ENCODE results near the gene HDAC4.

HDAC4 gene

DNA sequence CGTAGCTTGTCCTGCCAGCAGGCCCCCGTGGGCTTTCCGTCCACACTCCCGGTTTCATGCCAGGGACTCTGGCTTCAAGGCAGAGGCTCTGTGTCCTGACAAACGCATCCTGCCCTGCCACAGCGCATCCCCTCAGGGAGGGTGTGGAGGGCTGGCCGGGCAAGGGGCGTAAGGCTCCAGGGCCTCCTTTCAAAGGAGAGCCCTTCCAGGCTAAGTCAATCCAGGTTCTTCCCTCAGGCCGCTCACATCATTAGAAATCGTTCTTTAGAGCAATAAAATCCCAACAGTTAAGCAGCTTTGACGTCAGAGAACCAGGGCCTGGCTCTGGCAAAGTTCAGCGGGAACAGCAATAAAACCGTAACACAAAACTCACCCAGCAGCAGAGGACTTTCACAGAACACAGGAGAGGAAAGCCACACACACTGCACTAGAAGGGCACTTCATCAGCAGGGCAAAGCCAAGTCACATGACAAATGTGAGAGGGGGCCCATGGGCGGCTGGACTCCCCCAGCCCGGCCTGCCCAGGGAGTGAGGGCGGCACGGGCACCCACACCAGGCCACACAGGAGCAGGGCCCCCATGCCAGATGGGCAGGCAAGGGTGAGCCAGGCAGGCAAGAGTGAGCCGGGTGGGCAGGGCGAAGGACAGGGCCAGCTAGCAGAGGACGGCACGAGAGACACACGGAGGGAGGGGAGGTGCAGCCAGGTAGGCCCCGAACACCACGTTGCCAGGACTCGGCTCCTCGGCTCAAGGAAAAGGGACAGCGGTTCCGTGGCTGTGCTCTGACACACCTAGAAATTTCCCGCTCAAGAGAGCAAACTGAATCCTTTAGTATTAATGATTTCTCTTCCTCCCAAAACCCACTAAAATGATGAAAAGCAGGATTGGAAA lies 52.0 kb downstream of the HDAC4 start:
- no peak for DNase-seq (ENCODE audit: low read depth)

- DNase-seq (ENCODE audit: low read depth) = no peak
Observed at GRCh38 chr2:239346676-239347075, 54.1 kb downstream of the HDAC4 start.

GRCh38 chr2:239345251-239345650 lies 55.6 kb downstream of the HDAC4 start:
- DNase-seq (ENCODE audit: low read depth) = no peak

- no peak for DNase-seq (ENCODE audit: low read depth)
Observed at GRCh38 chr2:239344857-239345216, 56.0 kb downstream of the HDAC4 start.

DNA sequence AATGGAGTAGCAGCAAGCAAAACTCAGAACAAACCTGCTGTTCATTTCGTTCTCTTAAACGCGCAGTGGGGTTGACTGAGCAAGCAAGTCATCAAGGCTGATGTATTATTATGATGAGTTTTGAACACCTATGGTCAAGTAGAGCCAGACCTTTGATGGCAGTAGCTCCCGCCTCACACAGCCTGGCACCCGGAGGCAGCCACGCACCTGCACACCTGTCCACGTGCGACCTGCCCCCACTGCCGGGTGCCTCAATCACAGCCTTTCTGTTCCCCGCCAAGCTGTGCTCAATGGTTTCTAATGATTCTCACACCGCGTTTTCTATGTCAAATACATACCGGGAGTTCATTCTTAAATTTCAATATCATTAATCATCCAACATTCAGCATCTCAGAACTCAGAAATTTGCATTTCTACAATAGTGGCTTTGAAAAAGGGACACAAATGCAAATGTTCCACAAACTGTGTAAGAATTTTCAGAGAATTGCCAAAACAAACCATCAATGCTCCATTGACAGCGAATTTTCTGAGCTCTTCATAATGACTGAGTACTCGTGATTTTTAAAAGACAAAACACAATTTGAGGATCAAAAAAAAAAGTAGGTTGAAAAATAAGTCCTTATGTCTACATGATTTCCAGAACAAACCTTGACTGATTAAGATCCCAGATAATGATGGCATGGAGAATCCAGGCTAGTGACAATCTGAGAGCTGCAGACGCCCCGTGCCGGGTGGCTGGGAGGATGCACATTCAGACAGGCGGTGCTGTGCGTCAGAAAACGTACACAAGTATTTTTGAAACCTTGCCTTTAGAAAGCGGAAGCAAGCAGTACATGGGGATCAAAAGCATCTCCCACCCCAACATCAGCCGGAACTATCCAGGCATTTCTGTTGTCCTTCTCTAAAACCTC lies 56.6 kb downstream of the HDAC4 start:
- DNase-seq (ENCODE audit: low read depth) = no peak

- DNase-seq (ENCODE audit: low read depth) = no peak
Observed at GRCh38 chr2:239343460-239343859, 57.4 kb downstream of the HDAC4 start.

DNA sequence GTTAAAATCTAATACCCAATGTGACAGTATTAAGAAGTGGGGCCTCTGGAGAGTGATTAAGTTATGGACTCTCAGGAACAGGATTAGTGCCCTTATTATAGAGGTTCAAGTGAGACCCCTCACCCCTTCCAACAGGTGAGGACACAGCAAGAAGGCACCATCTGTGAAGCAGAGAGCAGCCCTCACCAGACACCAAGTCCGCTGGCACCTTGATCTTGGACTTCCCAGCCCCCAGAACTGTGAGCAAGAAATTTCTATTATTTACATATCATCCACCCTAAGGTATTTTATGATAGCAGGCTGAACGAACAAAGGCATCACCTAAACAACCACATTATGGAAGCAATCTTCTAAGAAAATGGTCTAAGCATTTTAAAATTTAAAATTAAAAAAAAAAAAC lies 59.0 kb downstream of the HDAC4 start:
- no peak for DNase-seq (ENCODE audit: low read depth)

GRCh38 chr2:239341146-239341732 lies 59.6 kb downstream of the HDAC4 start:
- no peak for DNase-seq (ENCODE audit: low read depth)

GRCh38 chr2:239339726-239340601 lies 60.9 kb downstream of the HDAC4 start:
- DNase-seq (ENCODE audit: low read depth) = no peak

- no peak for DNase-seq (ENCODE audit: low read depth)
Observed at GRCh38 chr2:239339241-239339640, 61.6 kb downstream of the HDAC4 start.

DNA sequence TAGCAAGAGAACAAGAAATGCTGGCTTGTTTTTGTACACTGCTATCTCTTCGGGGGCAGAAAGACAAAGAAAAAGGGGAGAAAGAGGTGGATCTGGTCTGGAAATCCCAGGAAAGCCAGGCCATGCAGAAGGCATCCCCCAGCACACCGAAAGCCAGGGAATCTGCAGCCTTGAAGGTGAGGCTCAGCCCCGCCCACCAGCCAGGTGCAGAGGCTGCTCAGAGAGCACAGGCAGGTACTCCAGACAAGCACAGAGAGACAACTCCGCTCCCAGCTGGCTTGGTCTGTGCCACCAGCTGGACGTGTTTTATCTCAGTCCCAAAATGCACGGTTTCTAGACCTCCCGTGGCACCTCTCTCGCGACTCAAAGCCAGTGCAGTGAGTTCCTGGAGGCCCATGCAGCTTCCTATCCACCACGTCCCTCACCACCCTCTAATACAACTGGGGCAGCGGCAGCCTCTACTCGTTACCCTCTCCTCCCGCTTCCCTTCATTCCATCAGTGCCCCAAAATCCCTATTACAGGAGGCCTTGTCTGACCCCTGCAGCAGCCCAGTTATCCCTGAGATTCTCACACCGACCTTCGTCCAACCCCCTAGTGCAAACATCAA lies 62.8 kb downstream of the HDAC4 start:
- DNase-seq (ENCODE audit: low read depth) = no peak

GRCh38 chr2:239337122-239337876 lies 63.5 kb downstream of the HDAC4 start:
- no peak for DNase-seq (ENCODE audit: low read depth)

DNA sequence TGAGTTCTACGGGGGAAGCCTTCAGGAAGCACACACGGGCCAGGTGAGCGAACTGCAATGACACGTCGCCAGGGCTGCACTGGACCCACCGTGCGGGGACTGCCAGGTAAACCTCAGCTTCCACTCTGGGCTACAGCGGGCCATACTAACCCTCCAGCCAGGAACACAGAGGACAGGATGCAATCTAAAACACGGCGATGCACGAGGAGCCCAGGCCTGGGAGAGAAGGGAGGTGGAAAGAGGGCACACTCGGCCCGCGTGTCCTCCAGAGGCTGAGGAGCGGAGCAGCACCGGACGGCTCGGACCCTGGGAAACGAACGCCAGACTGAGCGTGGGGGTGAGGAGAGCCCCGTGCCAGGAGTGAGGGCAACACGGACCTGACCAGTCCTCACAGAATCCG lies 69.3 kb downstream of the HDAC4 start:
- no peak for DNase-seq (ENCODE audit: low read depth)

DNA sequence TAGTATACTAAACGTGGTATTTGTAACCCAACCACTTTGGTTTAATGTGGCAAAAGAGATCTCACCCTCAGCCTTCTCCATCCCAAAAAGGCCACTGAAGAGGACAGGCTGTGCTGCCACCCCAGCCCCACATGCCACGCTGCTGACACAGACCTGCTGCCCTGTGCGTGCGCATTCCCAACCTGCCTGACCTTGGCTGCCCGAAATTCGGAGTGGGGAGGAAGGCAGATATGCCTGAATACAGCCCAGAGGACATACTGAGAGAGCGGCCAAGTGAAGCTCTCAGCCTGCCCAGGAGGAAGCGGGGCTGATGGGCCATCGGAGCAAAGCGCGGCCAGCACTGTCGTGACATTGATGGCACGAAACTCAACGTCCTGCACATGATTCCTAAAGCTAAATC lies 70.0 kb downstream of the HDAC4 start:
- no peak for DNase-seq (ENCODE audit: low read depth)

DNA sequence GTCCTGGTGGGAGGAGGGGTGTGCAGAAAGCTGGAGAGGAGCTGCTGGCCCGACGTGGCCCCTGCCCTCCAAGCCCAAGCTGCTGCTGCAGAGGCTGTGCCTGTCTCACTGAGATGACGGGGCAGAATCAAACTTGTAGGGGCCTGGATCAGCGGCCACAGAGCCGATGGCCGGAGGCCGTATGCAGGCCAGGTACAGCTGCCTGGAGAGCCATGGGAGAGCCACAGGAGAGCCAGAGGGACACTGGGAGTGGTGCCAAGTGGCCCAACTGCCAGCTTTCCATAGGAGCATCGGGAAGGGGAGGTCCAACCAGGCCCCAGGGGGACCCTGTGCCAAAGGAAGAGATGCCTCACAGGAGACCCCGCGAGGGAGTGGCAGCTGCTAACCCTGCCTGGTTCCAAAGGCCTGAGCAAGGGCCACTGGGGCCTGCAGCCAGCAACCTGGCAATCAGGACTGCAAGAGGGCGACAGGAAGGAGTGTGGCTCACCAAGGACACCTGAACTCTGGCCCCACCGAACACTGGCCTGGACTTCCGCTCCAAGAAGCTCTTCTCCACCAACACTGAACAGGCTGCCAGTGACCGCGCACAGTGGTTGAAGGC lies 70.7 kb downstream of the HDAC4 start:
- no peak for DNase-seq (ENCODE audit: low read depth)

GRCh38 chr2:239329284-239329971 lies 71.4 kb downstream of the HDAC4 start:
- no peak for DNase-seq (ENCODE audit: low read depth)

- no peak for DNase-seq (ENCODE audit: low read depth)
Observed at GRCh38 chr2:239328351-239329191, 72.2 kb downstream of the HDAC4 start.

GRCh38 chr2:239327536-239328350 lies 73.1 kb downstream of the HDAC4 start:
- DNase-seq (ENCODE audit: low read depth) = no peak
